HL-60/S4 treated with retinoic acid at 250 ng/mL for 4 days and 3 days (cell line): Measurements from ENCODE around the gene YARS1.

Experiments
- in situ Hi-C: fragments of 300-500 bp; cut with MboI; formaldehyde crosslinking; loops from 2 replicates; pipeline ENCODE4 v1.7.0; 2022; ENCODE audit warnings: low sequenced_read_pairs

Gene YARS1

DNA sequence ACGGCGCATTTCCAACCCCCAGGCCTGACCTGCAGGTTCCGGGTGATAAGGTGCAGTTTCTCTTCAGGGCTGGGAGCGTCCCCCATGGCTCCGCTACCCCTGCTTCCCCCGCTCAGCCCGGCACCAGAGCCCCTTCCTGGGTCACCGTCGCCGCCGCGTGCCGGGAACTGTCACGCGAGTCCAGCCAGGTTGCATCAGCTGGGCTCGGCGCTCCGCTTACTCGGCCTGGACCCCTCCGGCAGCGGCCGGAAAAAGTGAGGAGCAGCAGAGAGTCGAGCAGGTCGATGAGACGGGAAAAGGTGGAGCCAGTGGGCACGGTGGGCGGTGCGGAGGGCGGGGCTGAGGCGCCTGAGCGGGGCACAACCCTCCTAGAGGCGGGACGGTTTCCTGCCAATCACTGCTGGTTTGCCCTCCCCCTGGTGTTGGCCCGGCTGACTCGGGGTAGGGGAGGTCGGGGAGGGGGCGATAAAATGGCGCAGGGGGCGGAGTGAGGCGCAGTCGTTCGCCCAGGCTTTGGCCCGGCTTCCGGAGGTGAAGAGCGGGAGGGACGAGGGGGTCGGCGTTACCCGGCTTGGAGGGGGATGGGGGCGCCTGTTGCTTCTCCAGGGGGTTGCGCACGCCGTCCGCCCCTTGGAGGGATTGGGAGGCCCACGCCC is at the start of gene YARS1, which contains the start of gene S100PBP:
TSS of gene YARS1 (minus strand) at position 200 of the 656 bp plus-strand sequence. CDS start at position 86, 114 bp downstream.
TSS of gene S100PBP (plus strand) at position 495 of the 656 bp plus-strand sequence. CDS start 8,447 bp downstream, outside the sequence.
- in situ Hi-C loops: no loop called here

DNA sequence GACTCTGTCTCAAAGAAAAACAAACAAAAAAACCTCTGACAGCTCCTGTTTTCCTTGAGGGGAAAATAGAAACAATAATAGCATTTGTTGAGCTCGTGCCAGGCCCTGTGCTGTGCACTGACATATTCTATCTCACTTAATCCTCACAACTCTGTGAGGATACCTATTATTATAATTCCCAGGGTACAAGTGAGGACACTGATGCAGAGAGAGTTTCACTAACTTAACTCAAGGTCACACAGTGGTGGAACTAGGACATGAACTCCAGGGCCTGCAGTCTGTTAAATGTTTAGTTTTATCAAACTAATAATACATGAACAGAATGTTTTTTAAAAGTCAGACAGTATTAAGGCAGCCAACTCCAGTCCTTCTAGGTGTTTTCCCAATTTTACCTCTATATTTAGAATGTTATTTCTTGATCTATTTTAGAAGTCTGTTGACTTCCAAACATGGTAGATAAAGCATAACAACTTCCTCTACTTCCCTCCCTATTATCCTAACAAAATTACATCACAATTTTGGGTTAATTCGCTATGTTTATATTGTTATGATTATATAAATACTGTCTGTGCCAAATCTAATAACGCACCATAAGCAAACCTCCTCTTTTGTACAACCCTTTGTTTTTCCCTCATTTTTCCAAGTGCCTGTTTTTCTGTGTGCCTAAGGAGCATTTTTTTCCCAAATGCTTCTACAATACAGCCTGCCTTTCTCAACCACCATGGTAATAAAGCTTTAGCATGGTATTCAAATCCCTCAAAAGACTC is 48.7 kb upstream of the YARS1 start:
- in situ Hi-C loops: no loop called here

DNA sequence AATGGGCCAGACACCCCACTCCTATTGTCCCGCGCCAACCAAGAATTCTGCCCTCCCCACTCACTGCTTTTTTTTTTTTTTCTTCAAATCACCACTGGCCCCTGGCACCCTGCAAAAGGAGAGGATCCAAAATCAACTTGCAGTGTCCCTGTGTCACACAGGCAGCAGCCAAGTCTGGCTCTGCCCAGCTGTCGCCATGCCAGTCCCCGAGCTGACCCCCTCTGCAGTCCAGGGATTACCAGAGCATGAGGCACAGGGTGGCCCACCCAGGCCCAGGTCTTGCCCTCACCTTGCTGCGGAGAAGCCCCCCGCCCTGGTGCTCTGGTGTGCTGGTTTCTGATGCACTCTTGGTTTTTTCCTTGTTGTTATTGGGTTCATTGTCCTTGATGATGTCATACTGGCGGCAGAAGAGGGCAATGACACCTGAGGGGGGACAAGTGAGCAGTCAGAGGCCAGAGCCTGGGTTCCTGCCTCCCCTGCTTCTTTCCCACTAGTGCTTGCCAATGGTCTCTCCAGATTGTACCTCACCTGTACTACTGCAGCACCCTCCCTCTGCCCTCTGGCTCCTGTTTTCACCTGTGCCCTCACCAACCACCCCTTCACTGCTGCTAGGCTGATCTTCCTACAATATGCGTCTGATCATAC is 47.3 kb upstream of the YARS1 start:
- in situ Hi-C loops: no loop called here

DNA sequence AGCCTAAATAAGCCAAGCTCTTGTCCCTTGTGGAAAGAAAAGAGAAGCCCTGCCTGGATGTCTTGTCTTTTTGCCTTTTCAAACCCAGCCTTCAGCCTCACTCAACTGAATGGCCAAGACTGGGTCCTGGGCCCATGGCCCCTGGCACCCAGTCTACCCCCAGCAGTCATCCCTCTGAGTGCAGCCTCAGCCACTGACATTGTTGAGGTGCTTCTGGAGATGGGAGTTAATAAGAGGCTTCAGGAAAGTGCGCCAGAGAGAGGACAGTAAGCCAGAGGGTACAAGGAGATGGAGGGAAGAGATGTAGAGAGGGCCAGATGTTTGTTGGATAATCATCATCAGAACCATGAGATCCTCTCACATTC is 46.7 kb upstream of the YARS1 start:
- in situ Hi-C loops: no loop called here

DNA sequence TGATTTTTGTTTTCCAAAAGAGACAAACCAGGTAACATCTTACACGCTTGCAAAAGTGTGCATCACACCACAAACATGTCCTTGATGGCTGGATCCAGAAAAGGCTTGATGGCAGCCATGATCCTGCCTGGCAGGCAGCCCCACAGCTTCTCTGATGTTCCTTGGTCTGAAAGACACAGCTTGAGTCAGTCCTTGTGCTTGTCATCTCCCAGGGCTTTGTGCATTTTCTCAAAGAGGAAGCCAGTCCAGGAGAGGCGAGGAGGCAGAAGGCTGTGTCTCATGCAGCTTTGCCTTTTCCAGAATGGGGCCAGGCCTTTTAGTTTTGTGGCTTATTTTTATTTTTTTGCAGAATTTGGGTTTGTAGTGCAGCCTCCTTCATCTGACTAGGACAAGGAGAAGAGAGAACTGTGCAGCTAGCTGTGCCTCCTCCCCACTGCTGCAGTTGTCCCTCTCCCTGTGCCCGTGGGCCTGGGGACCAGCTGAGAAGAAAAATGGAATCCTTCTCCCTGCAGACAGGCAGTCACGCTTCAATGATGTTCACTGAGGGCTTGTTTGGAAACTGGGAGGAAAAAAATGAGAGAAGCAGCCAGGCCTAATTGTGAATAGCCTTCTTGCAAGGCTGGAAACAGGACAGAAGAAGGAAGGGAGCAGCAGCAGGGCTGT is 46.2 kb upstream of the YARS1 start:
- in situ Hi-C loops: no loop called here

DNA sequence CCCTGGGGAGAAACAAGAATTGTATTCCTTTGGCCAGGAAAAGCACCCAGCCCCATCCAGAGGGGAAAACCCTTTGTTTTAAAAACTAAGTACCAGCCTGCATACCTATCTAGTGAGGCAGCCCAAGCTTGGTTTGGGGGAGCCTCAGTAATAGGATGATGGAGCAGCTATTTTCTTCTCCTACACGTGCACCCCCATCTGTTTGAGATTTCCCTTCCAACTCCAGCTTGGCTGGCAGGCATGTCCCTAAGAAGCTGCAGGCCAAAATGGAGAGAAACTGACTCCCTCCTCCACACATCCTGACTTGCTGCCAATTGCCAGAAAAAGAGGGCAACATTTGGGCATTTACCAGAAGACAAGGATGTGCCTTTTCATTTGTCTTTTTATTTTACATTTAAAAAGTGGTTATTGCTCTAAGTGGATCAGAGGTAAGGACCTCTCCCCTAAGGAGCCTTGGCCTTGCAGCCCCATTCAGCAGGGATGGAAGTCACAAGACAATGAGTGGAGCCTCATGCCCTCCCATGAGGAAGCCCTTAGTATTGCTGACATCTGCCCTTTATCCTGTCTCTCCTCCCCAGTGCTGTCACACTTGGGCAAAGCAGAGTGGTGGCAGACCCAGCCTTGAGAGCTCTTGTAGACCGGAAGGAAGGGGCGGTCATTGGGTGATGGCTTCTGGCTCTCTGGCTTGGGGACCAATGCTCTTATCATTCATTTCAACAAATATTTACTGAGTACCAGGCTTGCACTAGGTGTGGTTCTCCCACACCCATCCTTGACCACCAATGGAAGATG is 44.9 kb upstream of the YARS1 start:
- in situ Hi-C loops: no loop called here

DNA sequence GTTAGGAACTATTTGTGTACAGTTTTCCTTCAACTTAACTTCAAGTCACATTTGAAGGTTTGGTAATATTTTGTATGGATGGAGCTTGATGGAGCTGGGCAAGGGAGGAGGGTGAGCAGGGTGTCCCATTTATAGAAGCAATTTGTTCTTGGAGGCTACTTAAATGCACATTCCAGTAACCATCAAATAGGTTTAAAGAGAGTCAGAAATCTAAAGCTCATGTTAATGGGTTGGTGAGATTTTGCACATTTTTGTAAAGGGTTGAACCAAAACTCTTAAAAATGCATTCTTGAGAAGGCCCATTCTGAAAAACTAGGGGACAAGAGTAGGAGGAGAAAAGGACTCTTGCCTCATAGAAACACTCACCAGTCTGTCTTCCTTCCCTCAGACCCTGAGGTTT is 43.4 kb upstream of the YARS1 start:
- in situ Hi-C loops: no loop called here

DNA sequence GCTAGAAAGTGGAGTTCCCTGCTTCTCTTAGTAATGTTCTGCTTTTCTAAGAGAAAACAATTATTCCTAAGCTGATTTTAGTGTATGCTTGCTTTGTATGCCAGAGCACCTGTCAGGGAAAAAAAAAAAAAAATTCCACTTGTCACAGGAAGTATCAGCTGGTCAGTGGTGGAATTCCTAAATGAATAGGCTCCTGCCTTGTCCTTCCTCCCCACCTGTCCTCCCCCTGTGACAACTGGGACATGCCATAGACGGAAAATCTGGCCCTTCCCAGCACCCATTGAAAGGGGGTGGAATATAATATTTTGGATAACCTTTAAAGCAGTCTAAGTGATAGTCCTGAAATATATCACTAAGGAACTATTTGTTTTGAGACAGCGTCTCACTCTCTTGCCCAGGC is 42.8 kb upstream of the YARS1 start:
- in situ Hi-C loops: no loop called here

DNA sequence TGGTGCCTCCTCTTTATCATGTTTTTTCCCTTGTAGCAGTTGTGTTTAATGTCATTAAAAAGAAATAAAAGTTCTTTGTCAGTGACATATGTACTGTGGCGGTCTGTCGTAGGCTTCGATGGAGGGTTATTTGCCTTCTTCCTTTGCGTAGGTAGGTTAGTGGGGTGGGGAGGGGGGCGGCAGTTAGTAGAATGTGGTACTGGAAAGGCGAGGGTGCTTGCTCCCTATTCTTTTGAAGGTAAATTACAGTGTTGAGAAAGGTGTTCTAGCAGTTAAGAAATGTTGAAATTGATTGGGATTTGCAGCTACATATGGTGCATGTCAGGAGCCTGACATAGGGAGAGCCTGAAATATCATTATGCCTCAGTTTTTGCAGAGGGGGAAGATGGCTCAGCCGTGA is 41.6 kb upstream of the YARS1 start:
- in situ Hi-C loops: no loop called here

DNA sequence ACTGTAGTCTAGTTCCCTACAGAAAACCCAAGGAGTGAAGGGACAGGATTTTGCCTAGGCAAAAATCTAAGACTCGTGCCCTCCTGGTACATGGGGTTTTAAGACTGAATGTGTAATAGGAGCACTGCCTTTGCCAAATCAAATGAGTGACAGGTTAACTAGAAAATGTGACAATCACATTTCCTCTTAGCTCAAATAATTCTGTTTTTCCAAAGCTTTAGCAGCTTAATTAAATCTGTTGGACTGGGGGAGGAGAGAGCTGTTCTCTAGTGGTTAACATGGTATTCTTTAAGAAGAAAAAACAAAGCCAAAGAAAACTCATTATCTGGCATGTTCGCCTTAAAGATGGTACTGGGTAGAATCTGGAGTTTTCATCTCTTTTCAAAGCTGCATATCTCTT is 41.0 kb upstream of the YARS1 start:
- in situ Hi-C loops: no loop called here

DNA sequence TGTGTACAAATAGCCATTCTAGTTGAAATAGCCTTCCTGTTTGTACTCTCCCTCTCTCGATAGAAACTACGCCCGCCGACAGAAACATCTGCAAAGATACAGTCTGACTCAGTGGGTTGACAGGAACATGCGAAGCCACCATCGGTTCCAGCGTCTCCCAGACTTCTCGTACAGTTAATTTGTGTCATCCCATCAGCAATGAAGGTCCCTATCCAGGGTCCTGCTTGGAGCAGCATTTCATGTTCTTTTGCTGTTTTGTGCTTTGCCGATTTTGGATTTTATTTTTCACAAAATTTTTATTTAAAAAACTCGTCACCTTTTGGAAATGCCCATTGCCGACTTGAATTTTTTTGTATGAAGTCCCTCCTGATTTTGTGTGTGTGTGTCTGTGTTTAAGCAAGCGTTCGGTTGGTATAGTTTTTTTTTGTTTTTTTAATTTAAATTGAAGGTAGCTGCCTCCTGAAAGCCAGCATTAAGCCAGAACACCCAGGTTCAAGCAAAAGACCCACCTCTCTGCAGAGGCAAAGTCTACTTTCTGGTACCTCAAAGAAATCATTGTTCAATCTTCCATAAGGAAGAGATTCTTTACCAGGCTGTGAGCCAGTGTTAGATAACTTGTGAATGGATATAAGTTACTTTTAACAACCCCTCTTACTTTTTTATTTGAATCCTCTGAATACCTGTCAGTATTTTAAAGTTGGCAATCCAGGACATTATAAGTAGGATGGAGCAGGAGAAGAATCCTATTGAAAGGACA is 38.9 kb upstream of the YARS1 start:
- in situ Hi-C loops: no loop called here

DNA sequence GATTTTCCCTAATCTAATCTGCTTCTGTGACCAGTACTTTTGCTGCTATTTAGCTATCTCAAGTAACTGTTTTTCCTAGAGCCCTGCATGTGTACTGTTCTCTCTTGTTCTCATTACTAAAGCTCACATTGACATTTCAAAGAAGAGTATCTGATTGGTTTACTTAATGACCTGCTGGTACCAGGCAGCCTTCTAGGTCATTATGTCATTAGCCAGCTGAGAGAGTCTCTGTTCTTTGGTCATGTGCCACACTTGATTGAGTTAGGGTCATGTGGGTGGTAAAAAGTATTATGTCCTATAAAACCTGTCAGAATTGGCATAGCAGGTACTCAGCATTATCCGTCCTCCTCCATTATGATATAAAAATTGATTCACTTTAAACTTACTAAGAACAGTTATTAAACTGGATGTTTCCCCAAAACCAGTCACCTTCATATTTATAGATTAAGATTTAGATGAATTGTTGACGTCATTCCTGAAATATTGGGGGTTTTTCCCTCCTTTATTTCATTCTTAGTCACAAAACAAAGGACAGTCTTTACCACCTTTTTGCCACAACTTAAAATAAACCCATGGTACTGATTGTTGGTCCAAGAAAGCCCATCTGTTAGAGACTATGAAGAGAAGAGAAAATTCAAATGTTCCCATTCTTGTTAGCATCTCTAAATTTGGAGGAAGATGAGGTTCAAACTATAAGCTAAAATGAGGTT is 31.4 kb upstream of the YARS1 start:
- in situ Hi-C loops: no loop called here

DNA sequence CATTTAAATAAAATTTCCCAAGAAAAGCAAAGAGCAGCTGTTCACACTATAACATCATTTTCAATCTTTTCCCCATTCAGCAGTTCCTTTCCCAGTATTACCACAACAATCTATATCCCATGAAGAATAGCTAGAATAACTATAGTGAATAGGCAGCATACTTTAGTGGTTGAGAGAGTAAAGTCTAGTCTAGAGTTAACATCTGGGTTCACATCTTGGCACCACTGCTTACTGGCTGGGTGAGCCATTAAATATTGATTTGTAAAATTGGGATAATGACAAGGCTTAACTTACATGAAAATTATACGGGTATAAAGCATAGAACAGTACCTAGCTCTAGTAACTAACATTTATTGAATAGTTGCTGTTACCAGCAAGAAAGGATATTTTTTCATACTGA is 14.7 kb upstream of the YARS1 start:
- in situ Hi-C loops: no loop called here

DNA sequence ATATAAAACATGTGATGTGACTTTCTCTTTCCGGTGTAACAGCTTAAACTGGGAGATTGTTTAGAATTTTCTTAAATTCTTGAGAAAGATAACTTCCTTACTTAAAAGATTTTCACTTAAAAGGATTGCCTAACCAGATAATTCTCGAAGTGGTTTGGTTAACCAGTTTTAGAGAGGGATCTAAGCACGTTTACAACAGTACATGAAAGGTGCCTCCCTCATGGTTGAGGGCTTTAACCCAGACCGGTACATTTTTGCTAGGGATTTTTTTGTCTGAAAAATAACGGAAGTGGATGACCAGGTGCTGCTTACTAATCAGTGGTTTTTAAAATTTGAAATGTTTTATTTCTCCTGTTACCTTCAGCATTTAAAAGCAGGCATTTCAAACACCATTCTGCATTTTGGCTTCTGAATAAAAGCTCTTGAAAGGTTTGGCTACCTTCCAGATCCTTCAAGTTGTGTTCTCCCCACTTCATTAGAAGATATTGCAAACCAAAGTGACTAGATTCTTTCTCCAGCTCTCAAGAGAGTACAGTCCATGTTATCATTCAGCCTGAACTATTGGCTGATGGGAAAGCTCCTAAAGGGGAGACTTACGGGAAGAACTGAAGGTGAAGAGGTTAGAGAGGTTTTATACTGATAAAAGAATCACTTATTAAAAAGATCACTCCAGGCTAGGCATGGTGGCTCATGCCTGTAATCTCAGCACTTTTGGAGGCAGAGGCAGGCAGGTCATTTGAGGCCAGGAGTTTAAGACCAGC is 13.1 kb upstream of the YARS1 start:
- in situ Hi-C loops: no loop called here

DNA sequence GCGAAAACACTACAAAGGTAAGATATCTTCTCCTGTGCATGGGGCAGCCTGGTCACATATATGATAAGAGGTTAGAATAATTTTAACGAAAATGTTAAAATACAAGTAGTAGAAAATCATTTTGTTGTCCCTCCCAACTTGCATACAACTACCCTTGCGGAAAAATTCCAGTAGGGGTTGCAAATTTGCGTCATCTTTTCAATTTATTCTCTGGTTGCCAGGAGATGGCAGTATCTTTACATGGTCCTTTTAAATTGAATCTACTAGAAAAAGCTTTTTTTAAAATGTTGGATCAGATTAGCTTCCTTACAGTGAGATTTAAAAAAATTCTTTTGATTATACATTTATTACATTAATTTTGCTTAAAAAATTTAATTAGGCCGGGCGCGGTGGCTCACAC is 11.2 kb upstream of the YARS1 start:
- in situ Hi-C loops: no loop called here

DNA sequence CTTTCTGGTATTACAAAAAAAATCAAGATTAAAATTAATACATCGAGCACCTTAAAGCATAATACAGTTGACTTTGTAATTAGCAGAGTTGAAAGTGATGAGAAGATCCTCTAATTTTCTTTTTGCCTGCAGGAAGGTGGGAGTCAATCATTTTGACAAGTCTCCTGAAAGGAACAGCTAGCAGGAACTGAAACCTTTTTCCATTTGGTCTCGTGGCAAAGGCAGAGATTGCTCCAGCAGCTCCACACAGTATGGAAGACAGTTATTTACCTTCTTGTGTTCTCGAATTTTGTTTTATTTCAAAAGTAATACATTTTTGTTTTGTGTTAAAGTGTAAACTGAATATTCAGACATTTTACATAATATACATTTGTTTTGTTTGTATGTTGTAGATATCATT is 8.0 kb upstream of the YARS1 start:
- in situ Hi-C loops: no loop called here

DNA sequence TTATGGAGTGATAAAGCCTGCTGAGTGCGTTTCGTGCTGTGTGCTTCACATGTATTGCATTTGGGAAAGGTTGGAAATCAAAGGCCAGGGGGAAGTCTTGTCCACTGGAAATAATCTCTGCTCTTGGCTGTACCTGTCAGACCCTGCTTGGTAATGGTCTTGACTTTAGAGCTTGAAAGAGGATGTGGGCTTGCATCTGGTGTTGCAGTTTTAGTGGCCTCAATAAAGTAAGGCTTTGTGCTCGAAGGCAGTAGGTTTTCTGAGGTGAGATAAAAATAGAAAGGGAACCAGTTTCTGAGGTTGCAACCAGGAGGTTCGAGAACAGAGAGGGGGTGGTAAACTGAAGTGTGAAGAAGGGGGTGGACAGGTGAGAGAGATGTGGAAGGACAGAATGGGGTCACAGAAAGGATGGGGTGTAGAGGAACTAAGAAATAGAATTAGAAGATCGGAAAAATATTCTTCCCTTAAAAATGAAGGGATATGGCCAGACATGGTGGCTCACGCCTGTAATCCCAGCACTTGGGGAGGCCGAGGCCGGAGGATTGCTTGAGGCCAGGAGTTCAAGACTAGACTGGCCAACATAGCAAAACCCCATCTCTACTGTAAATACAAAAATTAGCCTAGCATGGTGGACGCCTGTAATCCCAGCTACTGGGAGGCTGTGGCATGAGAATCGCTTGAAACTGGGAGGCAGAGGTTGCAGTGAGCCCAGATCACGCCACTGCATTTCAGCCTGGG is 1.8 kb upstream of the YARS1 start:
- in situ Hi-C loops: no loop called here
